UCSD-AML1 (cell line): Measurements from ENCODE around the gene SLC1A4.

Source experiments
- DNase-seq: peaks from one replicate; lab custom pipeline; 2025; ENCODE audit not compliant: unreplicated experiment; lab: John Stamatoyannopoulos, UW

SLC1A4 gene

GRCh38 chr2:65046633-65047407 lies 57.6 kb downstream of the SLC1A4 start:
- DNase-seq = no peak

- DNase-seq = no peak
Observed at GRCh38 chr2:65049010-65049639, 59.9 kb downstream of the SLC1A4 start.

- no peak for DNase-seq
Observed at GRCh38 chr2:65050931-65051330, 61.7 kb downstream of the SLC1A4 start.

GRCh38 chr2:65053199-65053598 lies 64.0 kb downstream of the SLC1A4 start:
- no peak for DNase-seq

GRCh38 chr2:65054749-65055421 lies 65.7 kb downstream of the SLC1A4 start:
- no peak for DNase-seq

- no peak for DNase-seq
Observed at GRCh38 chr2:65055422-65056214, 66.4 kb downstream of the SLC1A4 start.

GRCh38 chr2:65056215-65057053 lies 67.2 kb downstream of the SLC1A4 start, which contains the start of gene CEP68:
Gene CEP68 (plus strand): TSS chr2:65056416. CDS start chr2:65069445, 13,029 bp downstream.
- peak; percentile 97 for DNase-seq

GRCh38 chr2:65057054-65057375 lies 67.8 kb downstream of the SLC1A4 start:
- no peak for DNase-seq

GRCh38 chr2:65057391-65058052 lies 68.3 kb downstream of the SLC1A4 start:
- DNase-seq = no peak

- no peak for DNase-seq
Observed at GRCh38 chr2:65059071-65059470, 69.9 kb downstream of the SLC1A4 start.

- no peak for DNase-seq
Observed at GRCh38 chr2:65061146-65061909, 72.1 kb downstream of the SLC1A4 start.

GRCh38 chr2:65061910-65062339 lies 72.7 kb downstream of the SLC1A4 start:
- DNase-seq = no peak

GRCh38 chr2:65062843-65063825 lies 73.9 kb downstream of the SLC1A4 start:
- no peak for DNase-seq

- DNase-seq = peak; percentile 79
Observed at GRCh38 chr2:65064728-65065552, 75.7 kb downstream of the SLC1A4 start.

GRCh38 chr2:65067806-65068553 lies 78.8 kb downstream of the SLC1A4 start:
- peak; percentile 50 for DNase-seq

GRCh38 chr2:65069439-65069824 lies 80.2 kb downstream of the SLC1A4 start:
- no peak for DNase-seq
